CD14-positive monocyte (primary cell): ENCODE measurements around the gene ZNF614. TPM values are rescaled to one million over a fixed set of nuclear protein-coding genes. Genes with fewer than 3 reads are reported as not detected.

Experiments
- DNase-seq, 3 donors: peaks; one replicate each; pipeline ENCODE4 v3.0.0-alpha.2; 2011 to 2022
- H2AFZ ChIP-seq: 2 replicates; pipeline ENCODE4 v1.6.0; 2012; ENCODE audit warnings: mild to moderate bottlenecking, low read depth, low read length, inconsistent platforms; ENCODE audit not compliant: insufficient read depth, poor library complexity, severe bottlenecking
- H3K27ac ChIP-seq, 2 donors: 1 replicate in 1 of 2; 2 replicates in 1 of 2; pipeline ENCODE4 v1.5.1; 2012 to 2013; ENCODE audit warnings: low read length in 2 of 2, control low read depth in 1 of 2, inconsistent platforms in 1 of 2, low read depth in 1 of 2, mild to moderate bottlenecking in 1 of 2
- H3K27me3 ChIP-seq, 2 donors: one replicate each; pipeline versions ENCODE4 v1.6.0 to v1.6.1; 2011 to 2013; ENCODE audit warnings: low read length in 2 of 2; ENCODE audit not compliant: control insufficient read depth in 2 of 2, insufficient read depth in 2 of 2
- H3K36me3 ChIP-seq, 2 donors: replicated peaks in 1 of 2; 1 replicate in 1 of 2; 2 replicates in 1 of 2; pipeline versions ENCODE4 v1.5.1 to v1.6.1; 2012 to 2013; ENCODE audit warnings: low read length in 2 of 2, control low read depth in 1 of 2, inconsistent platforms in 1 of 2, mild to moderate bottlenecking in 1 of 2; ENCODE audit not compliant: insufficient read depth in 2 of 2, control insufficient read depth in 1 of 2
- H3K4me1 ChIP-seq, 2 donors: 1 replicate in 1 of 2; 2 replicates in 1 of 2; pipeline versions ENCODE4 v1.5.1 to v1.6.1; 2012 to 2013; ENCODE audit warnings: low read length in 2 of 2, control low read depth in 1 of 2, inconsistent platforms in 1 of 2, mild to moderate bottlenecking in 1 of 2, moderate library complexity in 1 of 2; ENCODE audit not compliant: insufficient read depth in 2 of 2, control insufficient read depth in 1 of 2
- H3K4me2 ChIP-seq: replicated peaks from 2 replicates; pipeline ENCODE3; 2012; ENCODE audit warnings: low read length, moderate library complexity, mild to moderate bottlenecking; ENCODE audit not compliant: poor library complexity, severe bottlenecking; ENCODE audit errors: extremely low read depth
- H3K4me3 ChIP-seq, 3 experiments: fragments of 200-600 bp in 1 of 3; sonication (generic) in 1 of 3; replicated peaks in 1 of 3; 1 replicate in 2 of 3; 2 replicates in 1 of 3; pipeline ENCODE4 v1.5.1; 2011 to 2013; ENCODE audit warnings: low read length in 3 of 3, mild to moderate bottlenecking in 3 of 3, control low read depth in 2 of 3, low read depth in 2 of 3, inconsistent platforms in 1 of 3, moderate library complexity in 1 of 3
- H3K79me2 ChIP-seq: 2 replicates; pipeline ENCODE4 v1.6.0; 2012; ENCODE audit warnings: mild to moderate bottlenecking, control low read depth, inconsistent platforms, low read length, moderate library complexity; ENCODE audit not compliant: insufficient read depth
- H3K9ac ChIP-seq: 2 replicates; pipeline ENCODE4 v1.6.0; 2017; ENCODE audit warnings: low read length, mild to moderate bottlenecking; ENCODE audit not compliant: insufficient read depth, poor library complexity, severe bottlenecking
- H3K9me3 ChIP-seq, 2 donors: replicated peaks in 1 of 2; 1 replicate in 1 of 2; 2 replicates in 1 of 2; pipeline versions ENCODE4 v1.5.1 to v1.6.1; 2012 to 2013; ENCODE audit warnings: low read length in 2 of 2, control low read depth in 1 of 2; ENCODE audit not compliant: control insufficient read depth in 1 of 2, insufficient read depth in 1 of 2
- H4K20me1 ChIP-seq: 2 replicates; pipeline ENCODE4 v1.6.0; 2012; ENCODE audit warnings: mild to moderate bottlenecking, low read length, control low read depth, moderate library complexity; ENCODE audit not compliant: insufficient read depth
- H3K27ac Mint-ChIP-seq, 7 donors: one replicate each; pipeline ENCODE4 v1.8.0; 2020; ENCODE audit warnings: mild to moderate bottlenecking in 7 of 7, mixed read lengths in 7 of 7, moderate library complexity in 6 of 7, inconsistent platforms in 2 of 7
- H3K27me3 Mint-ChIP-seq, 3 donors: one replicate each; pipeline ENCODE4 v1.8.0; 2021 to 2022; ENCODE audit warnings: low read depth in 3 of 3, mild to moderate bottlenecking in 3 of 3, mixed read lengths in 3 of 3, moderate library complexity in 3 of 3, inconsistent platforms in 1 of 3
- H3K36me3 Mint-ChIP-seq, 2 donors: one replicate each; pipeline ENCODE4 v1.8.0; 2020; ENCODE audit warnings: mixed read lengths in 2 of 2, inconsistent platforms in 1 of 2, mild to moderate bottlenecking in 1 of 2
- H3K4me1 Mint-ChIP-seq: one replicate; pipeline ENCODE4 v1.8.0; 2020; ENCODE audit warnings: mild to moderate bottlenecking, mixed read lengths
- H3K4me3 Mint-ChIP-seq, 2 donors: one replicate each; pipeline ENCODE4 v1.8.0; 2020; ENCODE audit warnings: mild to moderate bottlenecking in 2 of 2, mixed read lengths in 2 of 2, moderate library complexity in 1 of 2
- H3K9me3 Mint-ChIP-seq, 7 donors: one replicate each; pipeline ENCODE4 v1.8.0; 2020 to 2022; ENCODE audit warnings: mixed read lengths in 7 of 7, mild to moderate bottlenecking in 6 of 7, moderate library complexity in 6 of 7, inconsistent platforms in 2 of 7
- WGBS: methylation state at CpG from one replicate; pipeline ENCODE4 v1.1.5; 2013; ENCODE audit warnings: missing lambda C conversion rate; ENCODE audit not compliant: insufficient coverage; 5-methylcytosine and 5-hydroxymethylcytosine counted together
- intact Hi-C, 2 donors: fragments of 100-400 bp; cut with micrococcal nuclease; formaldehyde crosslinking; loops; one replicate each; pipeline versions ENCODE4 v1.15.0 to v1.15.1; 2023
- polyA plus RNA-seq, 3 donors: library from polyadenylated mRNA; depleted of rRNA in 1 of 3; unstranded in 2 of 3; stranded (reverse) in 1 of 3; fragments of 300-500 nt in 2 of 3; fragments of >200 nt in 1 of 3; fragmentation: Illumina TruSeq in 2 of 3; gene quantifications; 1 replicate in 2 of 3; 2 replicates in 1 of 3; pipeline ENCODE4 v1.2.3, GENCODE V29; 2012 to 2021
- TF ChIP-seq, protein P1 (sequence below): fragments of 200-600 bp; IDR thresholded peaks from one replicate; pipeline ENCODE4 v1.8.0; 2022; ENCODE audit warnings: antibody characterized with exemption, mild to moderate bottlenecking

ZNF614 gene
- polyA plus RNA-seq, 3 donors, result 0.65 to 3.1 (median 1.0) TPM

DNA sequence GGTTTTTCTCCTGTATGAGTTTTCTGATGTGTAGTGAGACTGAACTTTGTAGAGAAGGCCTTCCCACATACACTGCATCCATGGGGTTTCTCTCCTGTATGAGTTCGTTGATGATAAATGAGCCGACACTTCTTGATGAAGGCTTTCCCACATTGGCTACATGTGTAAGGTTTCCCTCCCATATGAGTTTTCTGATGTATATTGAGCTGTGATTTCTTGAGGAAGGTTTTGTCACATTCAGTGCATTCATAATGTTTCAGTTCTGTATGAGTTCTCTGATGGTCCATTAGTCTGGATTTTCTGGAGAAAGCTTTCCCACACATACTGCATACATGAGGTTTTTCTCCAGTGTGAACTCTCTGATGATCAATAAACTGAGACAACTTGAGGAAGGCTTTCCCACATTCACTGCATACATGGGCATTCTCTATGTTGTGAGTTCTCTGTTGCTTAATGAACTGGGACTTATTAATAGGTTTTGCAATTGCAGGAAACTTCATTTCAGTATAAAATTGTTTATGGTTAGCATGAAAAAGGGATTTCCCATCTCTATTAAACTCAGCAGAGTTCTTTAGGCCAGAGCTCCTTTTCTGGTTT, 34.0 kb downstream of the ZNF614 start:
- peak overlapping the region in 1 of 3 experiments; percentile 46 for H3K4me3 ChIP-seq
- Mint-ChIP-seq H3K4me1 (no peaks in the 10 kb centered on the region), H3K4me3 (no peak overlapping the region), H3K36me3 (peaks cover 49 to 55% of the 10 kb centered on the region in 2 donors), H3K27me3 (peaks cover 0 to 2% (median 2%) of the 10 kb centered on the region in 3 donors), H3K9me3 (peaks cover 61 to 100% (median 96%) of the 10 kb centered on the region in 7 donors), H3K27ac (no peak overlapping the region)
- no peak overlapping the region for H3K27ac ChIP-seq
- no peaks in the 10 kb centered on the region for H3K4me1 ChIP-seq
- H3K79me2 ChIP-seq, result no peaks in the 10 kb centered on the region
- H3K4me2 ChIP-seq, result no peak overlapping the region
- no peak for DNase-seq
- H3K27me3 ChIP-seq, result no peaks in the 10 kb centered on the region
- peaks cover 23 to 64% of the 10 kb centered on the region in 2 donors for H3K36me3 ChIP-seq
- peaks cover 62 to 100% of the 10 kb centered on the region in 2 donors for H3K9me3 ChIP-seq
- H2AFZ ChIP-seq, result no peak overlapping the region
- H3K9ac ChIP-seq, result no peak overlapping the region
- WGBS, result no CpG with 5 or more reads among the region's 2 CpGs
- no peaks in the 10 kb centered on the region for H4K20me1 ChIP-seq
- intact Hi-C loops, result no loop called here
- TF ChIP-seq, protein P1, sequence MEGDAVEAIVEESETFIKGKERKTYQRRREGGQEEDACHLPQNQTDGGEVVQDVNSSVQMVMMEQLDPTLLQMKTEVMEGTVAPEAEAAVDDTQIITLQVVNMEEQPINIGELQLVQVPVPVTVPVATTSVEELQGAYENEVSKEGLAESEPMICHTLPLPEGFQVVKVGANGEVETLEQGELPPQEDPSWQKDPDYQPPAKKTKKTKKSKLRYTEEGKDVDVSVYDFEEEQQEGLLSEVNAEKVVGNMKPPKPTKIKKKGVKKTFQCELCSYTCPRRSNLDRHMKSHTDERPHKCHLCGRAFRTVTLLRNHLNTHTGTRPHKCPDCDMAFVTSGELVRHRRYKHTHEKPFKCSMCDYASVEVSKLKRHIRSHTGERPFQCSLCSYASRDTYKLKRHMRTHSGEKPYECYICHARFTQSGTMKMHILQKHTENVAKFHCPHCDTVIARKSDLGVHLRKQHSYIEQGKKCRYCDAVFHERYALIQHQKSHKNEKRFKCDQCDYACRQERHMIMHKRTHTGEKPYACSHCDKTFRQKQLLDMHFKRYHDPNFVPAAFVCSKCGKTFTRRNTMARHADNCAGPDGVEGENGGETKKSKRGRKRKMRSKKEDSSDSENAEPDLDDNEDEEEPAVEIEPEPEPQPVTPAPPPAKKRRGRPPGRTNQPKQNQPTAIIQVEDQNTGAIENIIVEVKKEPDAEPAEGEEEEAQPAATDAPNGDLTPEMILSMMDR, result no peak

DNA sequence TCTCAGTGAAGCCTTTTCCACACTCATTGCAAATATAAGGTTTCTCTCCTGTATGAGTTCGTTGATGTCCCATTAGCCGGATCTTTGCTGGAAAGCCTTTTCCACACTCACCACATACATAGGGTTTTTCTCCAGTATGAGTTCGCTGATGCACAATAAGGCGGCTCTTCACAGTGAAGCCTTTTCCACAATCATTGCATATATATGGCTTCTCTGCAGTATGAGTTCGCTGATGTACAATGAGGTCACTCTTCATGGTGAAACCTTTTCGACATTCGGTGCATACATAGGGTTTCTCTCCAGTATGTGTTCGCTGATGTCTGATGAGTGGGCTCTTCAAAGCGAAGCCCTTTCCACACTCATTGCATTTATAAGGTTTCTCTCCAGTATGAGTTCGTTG, 34.8 kb downstream of the ZNF614 start:
- peaks cover 0 to 2% (median 2%) of the 10 kb centered on the region in 3 donors for H3K27me3 Mint-ChIP-seq
- no peak overlapping the region for H3K4me3 Mint-ChIP-seq
- peaks cover 43 to 48% of the 10 kb centered on the region in 2 donors for H3K36me3 Mint-ChIP-seq
- H3K27ac Mint-ChIP-seq, result no peak overlapping the region
- peak overlapping the region in 1 of 3 experiments; percentile 46 for H3K4me3 ChIP-seq
- 96% methylated on average over 4 of the region's 10 CpGs for WGBS
- TF ChIP-seq, protein P1, result no peak
- intact Hi-C loops, result no loop called here
- no peaks in the 10 kb centered on the region for H3K79me2 ChIP-seq
- no peaks in the 10 kb centered on the region for H3K4me1 ChIP-seq
- H2AFZ ChIP-seq, result no peak overlapping the region
- no peak for DNase-seq
- peaks cover 62 to 100% (median 96%) of the 10 kb centered on the region in 7 donors for H3K9me3 Mint-ChIP-seq
- no peak overlapping the region for H3K4me2 ChIP-seq
- H3K9me3 ChIP-seq, result peaks cover 62 to 100% of the 10 kb centered on the region in 2 donors
- H3K9ac ChIP-seq, result no peak overlapping the region
- no peaks in the 10 kb centered on the region for H3K4me1 Mint-ChIP-seq
- H4K20me1 ChIP-seq, result no peaks in the 10 kb centered on the region
- H3K27ac ChIP-seq, result no peak overlapping the region
- H3K36me3 ChIP-seq, result peaks cover 17 to 56% of the 10 kb centered on the region in 2 donors
- no peaks in the 10 kb centered on the region for H3K27me3 ChIP-seq
